NCI-H2081 treated with DMSO at 0.1 percent for 48 hours (cell line): ENCODE results near the gene ZNF768.

Experiments
- DNase-seq: peaks from one replicate; lab custom pipeline; 2025; lab: John Stamatoyannopoulos, UW

ZNF768 gene

GRCh38 chr16:30526137-30526822 is at the start of gene ZNF768:
ZNF768 (minus strand) TSS chr16:30526566; CDS start chr16:30526413, 153 bp downstream.
- DNase-seq = no peak

GRCh38 chr16:30574678-30575077 is 48.3 kb upstream of the ZNF768 start:
- no peak for DNase-seq

- peak; percentile 60 for DNase-seq
Measured at GRCh38 chr16:30571445-30572322, 45.3 kb upstream of the ZNF768 start, which contains the start of gene ZNF688. ZNF688 (minus strand) TSS chr16:30571714; CDS start chr16:30571629, 85 bp downstream.

GRCh38 chr16:30570636-30571444 is 44.5 kb upstream of the ZNF768 start:
- DNase-seq = no peak

- no peak for DNase-seq
Measured at GRCh38 chr16:30569746-30570635, 43.6 kb upstream of the ZNF768 start.

- DNase-seq = no peak
Measured at GRCh38 chr16:30569281-30569680, 42.9 kb upstream of the ZNF768 start.

GRCh38 chr16:30567991-30568638 is 41.7 kb upstream of the ZNF768 start:
- DNase-seq = no peak

- no peak for DNase-seq
Measured at GRCh38 chr16:30567160-30567990, 41.0 kb upstream of the ZNF768 start.

- no peak for DNase-seq
Measured at GRCh38 chr16:30566531-30566930, 40.2 kb upstream of the ZNF768 start.

- DNase-seq = no peak
Measured at GRCh38 chr16:30565984-30566383, 39.6 kb upstream of the ZNF768 start.

- no peak for DNase-seq
Measured at GRCh38 chr16:30565526-30565925, 39.2 kb upstream of the ZNF768 start.

GRCh38 chr16:30562021-30562420 is 35.7 kb upstream of the ZNF768 start:
- no peak for DNase-seq

GRCh38 chr16:30561089-30561816 is 34.9 kb upstream of the ZNF768 start:
- no peak for DNase-seq

- no peak for DNase-seq
Measured at GRCh38 chr16:30559690-30560089, 33.3 kb upstream of the ZNF768 start.

- DNase-seq = no peak
Measured at GRCh38 chr16:30558789-30559377, 32.5 kb upstream of the ZNF768 start.

- DNase-seq = peak; percentile 85
Measured at GRCh38 chr16:30557957-30558788, 31.8 kb upstream of the ZNF768 start, which contains the start of gene ZNF764. ZNF764 (minus strand) TSS chr16:30558374; CDS start chr16:30558182, 192 bp downstream.

- no peak for DNase-seq
Measured at GRCh38 chr16:30557707-30557956, 31.3 kb upstream of the ZNF768 start.

- DNase-seq = no peak
Measured at GRCh38 chr16:30556125-30556473, 29.7 kb upstream of the ZNF768 start.
